Glutamatergic neuron (in vitro differentiated cells): ENCODE measurements around the gene ACTR1B. TPM values are rescaled to one million over a fixed set of nuclear protein-coding genes. Genes with fewer than 3 reads are reported as not detected.
"Not testable (repeated sequence)": the region's sequence is repeated elsewhere in the genome, so short reads cannot be mapped to it uniquely, and the experiment has no call there.

Experiments used
- DNase-seq: peaks from one replicate; pipeline ENCODE4 v3.0.0; 2022
- H3K27ac Mint-ChIP-seq: one replicate; pipeline ENCODE4 v1.8.0; 2020; ENCODE audit warnings: mild to moderate bottlenecking, mixed read lengths, inconsistent platforms; ENCODE audit not compliant: unreplicated experiment
- H3K27me3 Mint-ChIP-seq: one replicate; pipeline ENCODE4 v1.8.0; 2020; ENCODE audit warnings: mild to moderate bottlenecking, moderate library complexity, mixed read lengths, inconsistent platforms; ENCODE audit not compliant: unreplicated experiment
- H3K36me3 Mint-ChIP-seq: one replicate; pipeline ENCODE4 v1.8.0; 2020; ENCODE audit warnings: mild to moderate bottlenecking, mixed read lengths, inconsistent platforms; ENCODE audit not compliant: unreplicated experiment
- H3K4me1 Mint-ChIP-seq: one replicate; pipeline ENCODE4 v1.8.0; 2020; ENCODE audit warnings: mild to moderate bottlenecking, low read depth, mixed read lengths, inconsistent platforms; ENCODE audit not compliant: unreplicated experiment
- H3K4me3 Mint-ChIP-seq: one replicate; pipeline ENCODE4 v1.8.0; 2020; ENCODE audit warnings: mild to moderate bottlenecking, mixed read lengths, inconsistent platforms; ENCODE audit not compliant: unreplicated experiment
- H3K9me3 Mint-ChIP-seq: one replicate; pipeline ENCODE4 v1.8.0; 2020; ENCODE audit warnings: mild to moderate bottlenecking, moderate library complexity, mixed read lengths, inconsistent platforms; ENCODE audit not compliant: unreplicated experiment
- CTCF ChIP-seq: fragments of 200-600 bp; sonication (generic); IDR thresholded peaks from one replicate; pipeline ENCODE4 v1.5.0; 2021; ENCODE audit not compliant: partially characterized antibody, unreplicated experiment
- total RNA-seq: library from RNA; stranded (reverse); fragmentation: NEBNext Ultra II Directional; extraction: Animal tissue kit (Norgen Biotek cat#: 25700); gene quantifications from one replicate; pipeline ENCODE4 v1.2.1, GENCODE V29; 2021; ENCODE audit not compliant: unreplicated experiment

The ACTR1B gene
- total RNA-seq, 1 donor from 2014 or later = 104 TPM

DNA sequence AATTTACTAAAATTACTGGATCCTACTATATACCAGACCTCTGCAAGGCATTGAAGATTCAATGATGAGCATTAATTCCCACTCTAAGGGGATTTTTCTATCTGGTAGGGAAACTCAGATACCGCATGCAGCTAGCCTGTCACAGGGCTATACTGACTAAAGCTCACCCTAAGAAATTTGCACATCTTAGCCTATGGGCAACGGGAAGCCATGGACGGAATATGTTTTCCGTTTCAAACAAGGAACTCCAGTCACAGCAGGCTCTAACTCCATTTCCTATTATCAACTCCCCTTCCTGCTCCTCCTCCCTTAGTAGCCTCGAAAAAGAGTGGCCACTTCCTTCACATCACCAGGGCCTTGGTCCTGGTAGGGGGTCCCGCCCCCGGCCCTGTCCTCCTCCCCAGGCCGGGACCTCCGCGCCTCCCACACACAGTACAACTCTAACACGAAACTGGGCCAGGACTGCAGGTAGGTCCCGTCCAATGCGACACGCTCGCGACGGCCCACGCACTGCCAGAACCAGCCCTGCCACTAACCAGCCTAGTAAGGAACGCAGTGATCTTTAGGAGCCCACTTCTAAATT lies 18.6 kb downstream of the ACTR1B start:
- peak overlapping the region; percentile 96 for H3K4me3 Mint-ChIP-seq
- H3K36me3 Mint-ChIP-seq = peaks cover 3% of the 10 kb centered on the region
- no peak for DNase-seq
- peaks cover 5% of the 10 kb centered on the region for H3K27me3 Mint-ChIP-seq
- no peak for TF ChIP-seq CTCF
- H3K9me3 Mint-ChIP-seq = peaks cover 8% of the 10 kb centered on the region
- peaks cover 8% of the 10 kb centered on the region for H3K4me1 Mint-ChIP-seq
- H3K27ac Mint-ChIP-seq = peak overlapping the region; percentile 94

- DNase-seq = no peak
- Mint-ChIP-seq H3K27ac (no peak overlapping the region), H3K4me1 (peaks cover 10% of the 10 kb centered on the region), H3K27me3 (peaks cover 2% of the 10 kb centered on the region), H3K36me3 (no peaks in the 10 kb centered on the region), H3K9me3 (peaks cover 8% of the 10 kb centered on the region), H3K4me3 (no peak overlapping the region)
- no peak for TF ChIP-seq CTCF
Measured at GRCh38 chr2:97644023-97644717, 19.7 kb downstream of the ACTR1B start.

DNA sequence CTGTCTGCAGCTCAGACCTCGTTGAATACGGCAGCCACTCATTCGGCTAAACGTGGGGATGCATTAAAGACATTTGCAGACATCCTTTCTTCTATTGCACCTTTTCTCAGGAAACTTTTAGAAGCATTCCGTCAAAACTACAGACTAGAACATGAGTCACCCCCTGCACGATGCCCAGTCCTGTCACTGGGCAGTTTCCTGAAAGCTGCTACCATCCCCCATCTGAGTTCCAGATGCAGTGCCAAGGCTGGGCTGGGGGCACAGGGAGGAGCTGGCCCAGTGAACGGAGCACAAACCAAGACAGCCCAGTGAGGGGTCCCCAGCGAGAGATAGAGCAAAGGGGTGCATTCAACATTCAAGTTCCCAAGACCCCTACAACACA lies 37.8 kb downstream of the ACTR1B start:
- H3K27ac Mint-ChIP-seq, H3K9me3 Mint-ChIP-seq, H3K36me3 Mint-ChIP-seq, H3K4me3 Mint-ChIP-seq, H3K27me3 Mint-ChIP-seq, DNase-seq: not testable (repeated sequence)
- peaks cover 14% of the 10 kb centered on the region for H3K4me1 Mint-ChIP-seq

GRCh38 chr2:97625354-97626048 lies 38.3 kb downstream of the ACTR1B start:
- peaks cover 14% of the 10 kb centered on the region for H3K4me1 Mint-ChIP-seq
- not testable (repeated sequence) for H3K27me3 Mint-ChIP-seq, H3K4me3 Mint-ChIP-seq, H3K9me3 Mint-ChIP-seq, DNase-seq, H3K27ac Mint-ChIP-seq, H3K36me3 Mint-ChIP-seq

DNA sequence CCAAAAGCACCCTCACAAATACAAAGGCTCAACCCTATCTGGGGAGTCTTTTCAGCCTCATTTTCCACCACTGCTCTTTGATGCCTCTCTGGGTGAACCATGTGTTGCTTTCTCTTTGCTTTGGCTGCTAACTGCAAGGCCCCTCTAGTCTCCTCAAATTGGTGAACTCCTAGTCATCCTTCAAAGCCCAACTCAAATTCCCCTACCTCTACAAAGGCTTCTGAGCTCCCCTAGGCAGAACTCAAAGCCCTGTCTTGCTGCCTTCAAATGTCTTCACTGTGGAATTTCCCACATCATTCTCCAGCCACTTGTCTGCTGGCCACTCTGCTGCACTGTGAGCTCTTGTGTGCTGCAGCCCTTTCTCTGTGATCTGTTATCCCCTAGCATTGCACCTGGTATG lies 40.9 kb downstream of the ACTR1B start:
- Mint-ChIP-seq H3K4me3 (peak overlapping the region; percentile 55), H3K27ac (peak overlapping the region; percentile 41), H3K4me1 (peaks cover 14% of the 10 kb centered on the region)
- not testable (repeated sequence) for DNase-seq, H3K9me3 Mint-ChIP-seq, H3K27me3 Mint-ChIP-seq, H3K36me3 Mint-ChIP-seq

DNA sequence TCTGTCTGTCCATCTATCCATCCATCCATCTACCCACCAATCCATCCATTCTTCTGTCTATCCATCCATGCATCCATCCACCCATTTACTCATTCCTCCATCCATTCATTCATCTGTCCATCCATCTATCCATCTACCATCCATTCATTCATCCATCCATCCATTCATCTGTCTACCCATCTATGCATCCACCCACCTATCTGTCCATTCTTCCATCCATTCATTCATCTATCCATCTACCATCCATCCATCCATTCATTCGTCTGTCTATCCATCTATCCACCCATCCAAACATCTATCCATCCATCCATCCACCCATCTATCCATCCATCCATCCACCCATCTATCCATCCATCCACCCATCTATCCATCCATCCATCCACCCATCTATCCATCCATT lies 43.4 kb downstream of the ACTR1B start:
- H3K36me3 Mint-ChIP-seq, H3K9me3 Mint-ChIP-seq, H3K27me3 Mint-ChIP-seq, DNase-seq, H3K4me1 Mint-ChIP-seq: not testable (repeated sequence)
- H3K27ac Mint-ChIP-seq = peak overlapping the region; percentile 3
- peak overlapping the region; percentile 20 for H3K4me3 Mint-ChIP-seq

DNA sequence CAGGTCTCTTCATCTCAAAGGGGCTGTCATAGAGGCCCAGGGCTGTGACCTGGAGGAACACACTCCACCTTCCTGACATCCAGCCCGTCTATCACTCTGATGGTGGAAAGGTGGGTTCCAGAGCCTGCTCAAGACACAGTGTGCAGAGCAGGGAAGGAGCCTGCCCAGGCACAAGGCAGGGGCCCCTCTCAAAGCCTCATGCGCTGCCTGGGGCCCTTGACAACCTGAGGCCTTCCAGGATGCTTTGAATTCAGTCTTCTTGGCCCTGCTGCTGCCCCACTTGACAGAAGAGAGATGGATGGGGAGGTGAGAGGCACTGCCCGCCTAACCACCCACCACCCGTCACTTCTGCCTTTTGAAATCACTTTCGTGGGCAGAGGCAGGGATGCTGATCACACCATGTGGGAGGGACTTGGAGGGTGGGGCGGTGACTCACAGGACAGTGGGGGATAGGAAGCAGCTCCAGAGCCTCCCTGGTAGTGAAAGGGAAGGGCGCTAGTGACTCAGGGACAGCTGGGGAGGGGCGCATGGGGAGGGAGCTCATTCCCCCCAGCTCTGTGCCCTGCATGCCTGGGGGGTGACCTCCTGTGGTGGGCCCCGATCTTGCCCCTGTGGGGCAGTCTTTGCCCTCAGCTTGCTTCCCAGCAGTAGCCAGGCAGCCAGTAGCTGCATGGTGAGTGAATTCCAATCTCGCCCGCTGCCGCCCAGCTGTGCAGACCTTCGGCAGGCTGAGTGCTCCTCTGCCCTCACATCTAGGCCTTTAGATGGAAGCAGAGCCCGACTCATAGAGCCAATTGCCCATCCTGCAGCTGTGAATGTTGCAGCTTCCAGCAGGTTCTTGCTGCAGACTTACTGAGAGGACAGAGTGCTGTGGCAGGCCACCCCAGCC lies 44.7 kb downstream of the ACTR1B start:
- H3K27ac Mint-ChIP-seq, H3K27me3 Mint-ChIP-seq, DNase-seq, H3K9me3 Mint-ChIP-seq, H3K36me3 Mint-ChIP-seq, H3K4me1 Mint-ChIP-seq, H3K4me3 Mint-ChIP-seq: not testable (repeated sequence)
